Astrocyte (in vitro differentiated cells and primary cell): ENCODE results near the gene SVOPL. TPM values are rescaled to one million over a fixed set of nuclear protein-coding genes. Genes with fewer than 3 reads are reported as not detected.

Source experiments
- DNase-seq: peaks from one replicate; pipeline ENCODE4 v3.0.0-alpha.2; 2010; ENCODE audit warnings: low read depth
- FAIRE-seq: peaks from 2 replicates; lab custom pipeline; 2011; peaks lifted over from hg19 to GRCh38; lab: Jason Lieb, UNC
- H2AFZ ChIP-seq: 2 replicates; pipeline ENCODE4 v1.6.0; 2012; ENCODE audit warnings: low read depth, low read length, inconsistent platforms
- H3K27ac ChIP-seq: 2 replicates; pipeline ENCODE4 v1.5.1; 2011; ENCODE audit warnings: low read depth, low read length, inconsistent platforms
- H3K27me3 ChIP-seq: 2 replicates; pipeline ENCODE4 v1.6.0; 2011; ENCODE audit warnings: low read length, inconsistent platforms; ENCODE audit not compliant: insufficient read depth
- H3K36me3 ChIP-seq: 2 replicates; pipeline ENCODE4 v1.5.1; 2011; ENCODE audit warnings: low read length, inconsistent platforms; ENCODE audit not compliant: insufficient read depth
- H3K4me1 ChIP-seq: 2 replicates; pipeline ENCODE4 v1.5.1; 2011; ENCODE audit warnings: low read length, inconsistent platforms; ENCODE audit not compliant: insufficient read depth
- H3K4me2 ChIP-seq: 2 replicates; pipeline ENCODE4 v1.6.0; 2012; ENCODE audit warnings: low read length, inconsistent platforms
- H3K4me3 ChIP-seq: 2 replicates; pipeline ENCODE4 v1.5.1; 2011; ENCODE audit warnings: low read depth, mild to moderate bottlenecking, low read length, inconsistent platforms; ENCODE audit not compliant: insufficient read depth
- H3K79me2 ChIP-seq: 2 replicates; pipeline ENCODE4 v1.6.0; 2012; ENCODE audit warnings: mild to moderate bottlenecking, low read length, inconsistent platforms; ENCODE audit not compliant: insufficient read depth
- H3K9ac ChIP-seq: 2 replicates; pipeline ENCODE4 v1.6.0; 2012; ENCODE audit warnings: mild to moderate bottlenecking, low read length, inconsistent platforms
- H3K9me3 ChIP-seq: 2 replicates; pipeline ENCODE4 v1.5.1; 2012; ENCODE audit warnings: low read depth, mild to moderate bottlenecking, low read length, inconsistent platforms; ENCODE audit not compliant: insufficient read depth
- H4K20me1 ChIP-seq: 2 replicates; pipeline ENCODE4 v1.6.0; 2012; ENCODE audit warnings: low read length, inconsistent platforms; ENCODE audit not compliant: insufficient read depth
- H3K27ac Mint-ChIP-seq: one replicate; pipeline ENCODE4 v1.8.0; 2021; ENCODE audit warnings: mild to moderate bottlenecking, mixed read lengths; ENCODE audit not compliant: unreplicated experiment
- H3K27me3 Mint-ChIP-seq: one replicate; pipeline ENCODE4 v1.8.0; 2021; ENCODE audit warnings: low read depth, mixed read lengths; ENCODE audit not compliant: unreplicated experiment
- H3K36me3 Mint-ChIP-seq: one replicate; pipeline ENCODE4 v1.8.0; 2021; ENCODE audit warnings: low read depth, mixed read lengths; ENCODE audit not compliant: unreplicated experiment
- H3K4me1 Mint-ChIP-seq: one replicate; pipeline ENCODE4 v1.8.0; 2021; ENCODE audit warnings: low read depth, mixed read lengths; ENCODE audit not compliant: unreplicated experiment
- H3K4me3 Mint-ChIP-seq: one replicate; pipeline ENCODE4 v1.8.0; 2021; ENCODE audit warnings: mild to moderate bottlenecking, moderate library complexity, mixed read lengths; ENCODE audit not compliant: unreplicated experiment
- H3K9me3 Mint-ChIP-seq: one replicate; pipeline ENCODE4 v1.8.0; 2021; ENCODE audit warnings: mild to moderate bottlenecking, mixed read lengths; ENCODE audit not compliant: unreplicated experiment
- CTCF ChIP-seq: IDR thresholded peaks from 2 replicates; pipeline ENCODE4 v1.5.1; 2011; ENCODE audit warnings: low read depth, mild to moderate bottlenecking, inconsistent platforms, low read length, moderate library complexity; ENCODE audit not compliant: insufficient read depth
- EZH2 ChIP-seq: IDR thresholded peaks from 2 replicates; pipeline ENCODE4 v1.6.1; 2012; ENCODE audit warnings: mild to moderate bottlenecking, low read length, inconsistent platforms; ENCODE audit not compliant: insufficient read depth
- total RNA-seq: library from RNA; stranded (reverse); gene quantifications from 2 replicates; pipeline ENCODE4 v1.2.1, GENCODE V29; 2021

SVOPL gene
- total RNA-seq, 1 donor from 2014 or later = 0.34 TPM

GRCh38 chr7:138616085-138616484, 85.1 kb downstream of the SVOPL start:
- Histone ChIP-seq H3K27ac (no peak overlapping the region), H3K79me2 (no peaks in the 10 kb centered on the region), H3K4me2 (no peak overlapping the region), H2AFZ (no peak overlapping the region), H3K36me3 (no peaks in the 10 kb centered on the region), H3K9ac (no peak overlapping the region), H3K27me3 (no peaks in the 10 kb centered on the region), H3K9me3 (no peaks in the 10 kb centered on the region), H4K20me1 (no peaks in the 10 kb centered on the region), H3K4me3 (no peak overlapping the region), H3K4me1 (no peaks in the 10 kb centered on the region)
- Mint-ChIP-seq H3K9me3 (peaks cover 2% of the 10 kb centered on the region), H3K4me1 (no peaks in the 10 kb centered on the region), H3K4me3 (no peak overlapping the region), H3K27ac (no peak overlapping the region), H3K36me3 (no peaks in the 10 kb centered on the region), H3K27me3 (peaks cover 2% of the 10 kb centered on the region)
- DNase-seq (no peak), FAIRE-seq (no peak)
- TF ChIP-seq EZH2 (no peak), CTCF (no peak)

GRCh38 chr7:138613630-138614029, 87.5 kb downstream of the SVOPL start:
- TF ChIP-seq CTCF (no peak), EZH2 (no peak)
- Mint-ChIP-seq H3K27me3 (peaks cover 2% of the 10 kb centered on the region), H3K27ac (no peak overlapping the region), H3K4me1 (peaks cover 5% of the 10 kb centered on the region), H3K36me3 (no peaks in the 10 kb centered on the region), H3K9me3 (peaks cover 2% of the 10 kb centered on the region), H3K4me3 (no peak overlapping the region)
- no peak overlapping the region for H2AFZ ChIP-seq
- H3K9me3 ChIP-seq = no peaks in the 10 kb centered on the region
- H3K79me2 ChIP-seq = no peaks in the 10 kb centered on the region
- H3K4me2 ChIP-seq = no peak overlapping the region
- no peaks in the 10 kb centered on the region for H4K20me1 ChIP-seq
- H3K4me1 ChIP-seq = no peaks in the 10 kb centered on the region
- no peaks in the 10 kb centered on the region for H3K27me3 ChIP-seq
- FAIRE-seq = no peak
- no peak overlapping the region for H3K4me3 ChIP-seq
- H3K9ac ChIP-seq = no peak overlapping the region
- H3K36me3 ChIP-seq = no peaks in the 10 kb centered on the region
- DNase-seq = no peak
- H3K27ac ChIP-seq = no peak overlapping the region

GRCh38 chr7:138610671-138611170, 90.4 kb downstream of the SVOPL start:
- DNase-seq = no peak
- TF ChIP-seq CTCF (no peak), EZH2 (no peak)
- Histone ChIP-seq H3K4me3 (no peak overlapping the region), H2AFZ (no peak overlapping the region), H3K9me3 (no peaks in the 10 kb centered on the region), H3K27ac (no peak overlapping the region), H3K4me2 (no peak overlapping the region), H3K36me3 (no peaks in the 10 kb centered on the region), H4K20me1 (no peaks in the 10 kb centered on the region), H3K79me2 (no peaks in the 10 kb centered on the region), H3K4me1 (no peaks in the 10 kb centered on the region), H3K9ac (no peak overlapping the region), H3K27me3 (no peaks in the 10 kb centered on the region)
- peaks cover 6% of the 10 kb centered on the region for H3K9me3 Mint-ChIP-seq
- no peak for FAIRE-seq
- H3K27ac Mint-ChIP-seq = no peak overlapping the region
- H3K4me1 Mint-ChIP-seq = peaks cover 19% of the 10 kb centered on the region
- no peaks in the 10 kb centered on the region for H3K27me3 Mint-ChIP-seq
- H3K36me3 Mint-ChIP-seq = no peaks in the 10 kb centered on the region
- H3K4me3 Mint-ChIP-seq = no peak overlapping the region
